T-helper 2 cell treated with Interferon-gamma antibody and Interleukin-4, amounts not matched to agents 5 μg/mL and 100 μg/mL, for 36 hours (primary cell): ENCODE results near the gene SESN1.

Source experiments
- DNase-seq: peaks from one replicate; pipeline ENCODE4 v3.0.0; 2021; ENCODE audit warnings: low spot score
- H3K27ac Mint-ChIP-seq: one replicate; pipeline ENCODE4 v1.8.0; 2021; ENCODE audit warnings: mild to moderate bottlenecking, mixed read lengths
- H3K27me3 Mint-ChIP-seq: one replicate; pipeline ENCODE4 v1.8.0; 2021; ENCODE audit warnings: low read depth, mixed read lengths
- H3K36me3 Mint-ChIP-seq: one replicate; pipeline ENCODE4 v1.8.0; 2021; ENCODE audit warnings: low read depth, mixed read lengths
- H3K4me1 Mint-ChIP-seq: one replicate; pipeline ENCODE4 v1.8.0; 2021; ENCODE audit warnings: low read depth, mixed read lengths
- H3K4me3 Mint-ChIP-seq: one replicate; pipeline ENCODE4 v1.8.0; 2022; ENCODE audit warnings: mild to moderate bottlenecking, moderate library complexity, mixed read lengths
- H3K9me3 Mint-ChIP-seq: one replicate; pipeline ENCODE4 v1.8.0; 2021; ENCODE audit warnings: mixed read lengths

Gene SESN1

DNA sequence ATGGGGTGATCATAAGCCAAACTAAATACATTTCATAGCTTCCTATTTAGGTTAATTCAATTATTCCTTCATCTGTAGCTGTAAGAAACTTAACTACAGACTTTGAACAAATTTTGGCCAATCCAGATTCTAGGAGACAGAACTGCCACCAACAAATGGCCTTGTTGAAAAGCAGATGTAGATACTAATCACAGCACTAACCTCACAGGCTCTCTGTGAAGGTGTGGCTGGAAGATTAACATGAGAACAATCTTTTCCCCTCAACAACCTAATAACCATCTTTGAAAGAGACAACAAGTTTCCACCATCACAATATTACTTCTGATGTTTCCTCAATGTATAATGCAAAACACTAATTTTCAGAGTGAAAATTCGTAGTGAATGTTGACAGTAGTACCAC is 87.8 kb downstream of the SESN1 start:
- Mint-ChIP-seq H3K27me3 (no peaks in the 10 kb centered on the region), H3K36me3 (peaks cover 12% of the 10 kb centered on the region), H3K9me3 (no peaks in the 10 kb centered on the region), H3K4me3 (peak overlapping the region; percentile 64), H3K4me1 (peaks cover 48% of the 10 kb centered on the region), H3K27ac (no peak overlapping the region)
- DNase-seq, result no peak

GRCh38 chr6:109002882-109003281 is 91.8 kb downstream of the SESN1 start:
- Mint-ChIP-seq H3K9me3 (no peaks in the 10 kb centered on the region), H3K27ac (no peak overlapping the region)

DNA sequence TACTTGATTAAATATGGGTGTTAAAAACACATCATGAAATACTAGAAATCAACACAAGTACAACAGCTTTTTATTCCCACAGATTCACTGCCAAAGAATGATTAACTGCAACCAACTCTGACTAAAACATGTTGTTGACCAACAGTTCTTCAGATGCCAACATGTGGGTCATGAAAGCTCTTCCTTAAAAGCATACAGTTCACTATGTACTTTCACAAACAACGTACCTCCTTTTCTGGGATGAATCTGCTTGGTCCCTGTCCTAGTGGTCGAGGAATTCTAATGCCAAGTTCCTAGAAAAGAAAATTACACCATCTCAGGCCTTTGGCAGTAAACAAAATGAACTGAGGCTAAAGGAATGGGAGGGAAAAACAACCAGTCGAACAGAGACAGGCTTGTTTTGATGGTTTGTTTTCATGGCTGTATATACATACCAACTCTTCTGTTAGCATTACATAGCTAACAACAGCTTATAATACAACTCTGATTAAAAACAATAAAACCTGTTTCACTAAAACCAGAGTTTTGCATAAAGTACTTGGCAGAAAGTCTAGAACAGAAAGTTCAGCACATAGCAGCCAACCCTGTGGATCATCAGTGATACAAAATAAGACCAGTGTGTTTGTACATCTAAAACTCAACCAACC is 92.5 kb downstream of the SESN1 start:
- H3K27me3 Mint-ChIP-seq, result no peaks in the 10 kb centered on the region

More at GRCh38 chr6:109002882-109003281, 91.8 kb downstream of the SESN1 start:
- H3K4me3 Mint-ChIP-seq, result no peak overlapping the region
- H3K36me3 Mint-ChIP-seq, result peaks cover 28% of the 10 kb centered on the region
- H3K4me1 Mint-ChIP-seq, result peaks cover 35% of the 10 kb centered on the region
- H3K27me3 Mint-ChIP-seq, result no peaks in the 10 kb centered on the region
- DNase-seq, result no peak

GRCh38 chr6:109001291-109001894 is 93.3 kb downstream of the SESN1 start:
- DNase-seq, result no peak
- Mint-ChIP-seq H3K4me3 (no peak overlapping the region), H3K4me1 (peaks cover 22% of the 10 kb centered on the region), H3K27ac (no peak overlapping the region), H3K27me3 (no peaks in the 10 kb centered on the region), H3K9me3 (no peaks in the 10 kb centered on the region), H3K36me3 (peaks cover 24% of the 10 kb centered on the region)

More for the DNA sequence above, 92.5 kb downstream of the SESN1 start:
- H3K9me3 Mint-ChIP-seq, result no peaks in the 10 kb centered on the region
- no peak overlapping the region for H3K4me3 Mint-ChIP-seq
- H3K27ac Mint-ChIP-seq, result no peak overlapping the region
- H3K36me3 Mint-ChIP-seq, result peaks cover 30% of the 10 kb centered on the region
- DNase-seq, result no peak
- peaks cover 29% of the 10 kb centered on the region for H3K4me1 Mint-ChIP-seq

DNA sequence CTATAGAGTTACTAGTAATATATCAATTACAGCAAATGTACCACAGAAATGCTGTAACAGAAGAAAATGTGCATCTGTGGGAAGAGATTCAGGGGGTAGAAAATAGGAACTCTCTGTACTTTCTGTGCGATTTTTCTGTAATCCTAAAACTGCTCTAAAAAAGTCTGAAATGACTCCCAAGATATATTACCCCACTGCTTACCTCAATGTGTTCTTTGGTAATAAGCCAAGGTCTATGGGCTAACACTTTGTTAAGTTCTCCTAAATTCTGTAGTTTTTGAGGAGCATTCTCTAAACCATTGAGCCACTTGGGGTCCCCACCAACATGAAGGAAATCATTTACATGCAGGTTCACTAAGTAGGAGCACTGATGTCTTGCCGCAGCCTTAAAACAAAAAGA is 94.4 kb downstream of the SESN1 start:
- no peak for DNase-seq
- H3K27me3 Mint-ChIP-seq, result no peaks in the 10 kb centered on the region
- H3K27ac Mint-ChIP-seq, result no peak overlapping the region
- peaks cover 30% of the 10 kb centered on the region for H3K36me3 Mint-ChIP-seq
- no peak overlapping the region for H3K4me3 Mint-ChIP-seq
- peaks cover 18% of the 10 kb centered on the region for H3K4me1 Mint-ChIP-seq
- H3K9me3 Mint-ChIP-seq, result no peaks in the 10 kb centered on the region

DNA sequence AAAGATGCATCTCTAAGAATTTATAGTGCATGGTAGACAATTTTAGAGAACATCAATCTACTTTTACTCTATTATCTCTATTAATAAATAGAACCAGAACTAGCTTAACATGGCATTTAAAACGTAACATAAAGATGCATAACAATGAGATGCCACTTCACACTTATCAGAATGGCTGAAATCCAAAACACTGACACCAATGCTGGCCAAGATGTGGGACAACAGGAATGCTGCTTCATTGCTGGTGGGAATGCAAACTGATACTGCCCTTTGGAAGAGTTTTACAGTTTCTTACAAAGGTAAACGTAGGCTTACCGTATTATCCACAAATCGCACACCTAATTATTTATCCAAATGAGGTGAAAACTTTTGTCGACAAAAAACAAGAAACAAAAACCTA is 95.2 kb downstream of the SESN1 start:
- Mint-ChIP-seq H3K9me3 (no peaks in the 10 kb centered on the region), H3K27ac (no peak overlapping the region), H3K36me3 (peaks cover 32% of the 10 kb centered on the region), H3K27me3 (no peaks in the 10 kb centered on the region), H3K4me3 (no peak overlapping the region), H3K4me1 (peaks cover 12% of the 10 kb centered on the region)
- no peak for DNase-seq

- Mint-ChIP-seq H3K27me3 (no peaks in the 10 kb centered on the region), H3K9me3 (no peaks in the 10 kb centered on the region), H3K27ac (no peak overlapping the region), H3K36me3 (peaks cover 30% of the 10 kb centered on the region), H3K4me1 (peaks cover 6% of the 10 kb centered on the region), H3K4me3 (no peak overlapping the region)
- no peak for DNase-seq
Measured at GRCh38 chr6:108998485-108998884, 96.2 kb downstream of the SESN1 start.

DNA sequence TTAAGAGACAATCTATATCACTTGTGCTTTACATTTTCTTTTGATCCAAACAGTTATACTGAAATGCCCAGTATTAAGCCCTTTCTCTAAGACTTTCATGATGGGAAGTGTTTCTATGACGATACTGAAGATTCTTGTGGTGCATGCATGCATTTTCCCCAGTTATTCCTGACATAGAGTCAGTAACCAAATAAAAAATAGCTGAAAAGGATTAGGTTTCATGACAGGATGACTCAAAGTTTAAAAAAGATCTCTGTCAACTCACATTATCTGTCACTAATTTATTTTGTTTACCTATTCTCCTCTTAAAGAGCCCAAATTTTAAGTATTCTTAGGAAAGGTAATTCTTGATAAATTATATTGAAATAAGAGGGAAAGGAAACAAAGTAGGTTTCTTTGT is 98.4 kb downstream of the SESN1 start:
- Mint-ChIP-seq H3K4me1 (no peaks in the 10 kb centered on the region), H3K36me3 (peaks cover 41% of the 10 kb centered on the region), H3K27me3 (no peaks in the 10 kb centered on the region), H3K4me3 (no peak overlapping the region), H3K27ac (no peak overlapping the region), H3K9me3 (no peaks in the 10 kb centered on the region)
- no peak for DNase-seq

GRCh38 chr6:108995296-108995695 is 99.3 kb downstream of the SESN1 start:
- no peaks in the 10 kb centered on the region for H3K27me3 Mint-ChIP-seq
- H3K4me1 Mint-ChIP-seq, result no peaks in the 10 kb centered on the region
- peaks cover 48% of the 10 kb centered on the region for H3K36me3 Mint-ChIP-seq
- no peak for DNase-seq
- no peak overlapping the region for H3K4me3 Mint-ChIP-seq
- H3K27ac Mint-ChIP-seq, result no peak overlapping the region
- H3K9me3 Mint-ChIP-seq, result no peaks in the 10 kb centered on the region

DNA sequence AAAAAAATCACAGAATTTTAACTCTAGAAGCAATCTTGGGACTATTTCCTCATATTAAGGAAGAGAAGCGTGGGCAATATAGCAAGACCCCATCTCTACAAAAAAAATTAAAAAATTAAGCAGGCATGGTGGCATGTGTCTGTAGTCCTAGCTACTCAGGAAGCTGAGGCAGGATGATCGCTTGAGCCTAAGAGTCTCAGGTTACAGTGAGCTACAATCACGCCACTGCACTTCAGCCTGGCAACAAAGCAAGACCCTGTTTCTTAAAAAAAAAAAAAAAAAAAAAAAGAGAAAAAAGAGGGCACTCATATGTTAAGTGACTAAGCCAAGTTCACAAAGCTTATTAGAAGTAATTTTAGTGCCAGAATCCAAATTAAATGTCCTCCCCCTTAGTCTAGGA is 100.8 kb downstream of the SESN1 start:
- no peak overlapping the region for H3K27ac Mint-ChIP-seq
- peaks cover 42% of the 10 kb centered on the region for H3K36me3 Mint-ChIP-seq
- H3K27me3 Mint-ChIP-seq, result no peaks in the 10 kb centered on the region
- H3K4me1 Mint-ChIP-seq, result no peaks in the 10 kb centered on the region
- H3K9me3 Mint-ChIP-seq, result no peaks in the 10 kb centered on the region
- H3K4me3 Mint-ChIP-seq, result no peak overlapping the region
- DNase-seq, result no peak

GRCh38 chr6:108989700-108990099 is 104.9 kb downstream of the SESN1 start:
- Mint-ChIP-seq H3K4me3 (no peak overlapping the region), H3K27me3 (no peaks in the 10 kb centered on the region), H3K27ac (no peak overlapping the region), H3K36me3 (peaks cover 37% of the 10 kb centered on the region), H3K4me1 (no peaks in the 10 kb centered on the region), H3K9me3 (no peaks in the 10 kb centered on the region)
- no peak for DNase-seq

DNA sequence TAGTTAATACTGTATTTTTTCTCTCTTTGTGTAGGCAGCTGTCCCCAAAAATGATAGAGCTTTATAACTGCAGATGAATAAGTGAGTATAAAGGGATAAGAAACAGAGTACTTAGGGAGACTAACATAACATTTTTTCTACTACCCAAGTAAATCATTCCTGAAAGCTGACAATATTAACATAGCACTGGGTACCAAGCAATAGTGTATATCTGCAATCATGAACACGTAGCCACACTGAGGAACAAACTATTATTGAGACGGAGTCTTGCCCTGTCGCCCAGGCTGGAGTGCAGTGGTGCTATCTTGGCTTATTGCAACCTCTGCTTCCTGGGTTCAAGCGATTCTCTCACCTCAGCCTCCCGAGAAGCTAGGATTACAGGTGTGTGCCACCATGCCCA is 105.9 kb downstream of the SESN1 start:
- H3K27ac Mint-ChIP-seq, result no peak overlapping the region
- no peaks in the 10 kb centered on the region for H3K9me3 Mint-ChIP-seq
- no peaks in the 10 kb centered on the region for H3K27me3 Mint-ChIP-seq
- DNase-seq, result no peak
- H3K36me3 Mint-ChIP-seq, result peaks cover 37% of the 10 kb centered on the region
- no peaks in the 10 kb centered on the region for H3K4me1 Mint-ChIP-seq
- no peak overlapping the region for H3K4me3 Mint-ChIP-seq

GRCh38 chr6:108988296-108988695 is 106.3 kb downstream of the SESN1 start:
- H3K4me1 Mint-ChIP-seq, result no peaks in the 10 kb centered on the region
- H3K27me3 Mint-ChIP-seq, result no peaks in the 10 kb centered on the region
- no peak overlapping the region for H3K27ac Mint-ChIP-seq
- no peaks in the 10 kb centered on the region for H3K9me3 Mint-ChIP-seq
- H3K36me3 Mint-ChIP-seq, result peaks cover 36% of the 10 kb centered on the region
- DNase-seq, result no peak
- H3K4me3 Mint-ChIP-seq, result no peak overlapping the region

- Mint-ChIP-seq H3K4me1 (no peaks in the 10 kb centered on the region), H3K4me3 (no peak overlapping the region), H3K27me3 (no peaks in the 10 kb centered on the region), H3K9me3 (no peaks in the 10 kb centered on the region), H3K36me3 (peaks cover 30% of the 10 kb centered on the region), H3K27ac (no peak overlapping the region)
- no peak for DNase-seq
Measured at GRCh38 chr6:108987156-108987555, 107.5 kb downstream of the SESN1 start.

DNA sequence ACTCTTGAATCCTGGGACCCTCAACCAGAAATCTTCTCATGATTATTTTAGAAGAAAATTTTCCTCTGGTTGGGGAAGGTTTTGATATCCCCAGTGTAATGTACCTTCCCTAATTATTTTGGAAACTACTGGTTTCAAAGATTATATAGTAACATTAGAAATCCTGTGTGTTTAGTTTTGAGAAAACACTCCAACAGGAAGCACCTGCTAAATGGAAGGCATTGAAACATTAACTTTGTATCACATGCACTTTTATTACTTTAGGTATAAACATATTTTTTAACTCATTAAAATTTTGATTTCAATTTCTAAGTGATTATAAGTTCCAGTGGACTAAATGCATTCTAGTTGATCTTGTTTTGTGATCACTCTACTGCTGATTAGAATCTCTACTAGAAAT is 109.3 kb downstream of the SESN1 start:
- no peaks in the 10 kb centered on the region for H3K27me3 Mint-ChIP-seq
- H3K36me3 Mint-ChIP-seq, result peaks cover 16% of the 10 kb centered on the region
- DNase-seq, result no peak
- H3K9me3 Mint-ChIP-seq, result peaks cover 6% of the 10 kb centered on the region
- no peak overlapping the region for H3K4me3 Mint-ChIP-seq
- H3K4me1 Mint-ChIP-seq, result no peaks in the 10 kb centered on the region
- no peak overlapping the region for H3K27ac Mint-ChIP-seq
